ENCODE results near the gene ZBTB44. TPM values are rescaled to one million over a fixed set of nuclear protein-coding genes. Genes with fewer than 3 reads are reported as not detected.

ZBTB44 gene
- total RNA-seq, 1 donor from 2014 or later, result 70.7 TPM

- H3K9me3 ChIP-seq, result no peaks in the 10 kb centered on the region
- no peaks in the 10 kb centered on the region for H3K36me3 ChIP-seq
- no peaks in the 10 kb centered on the region for H3K4me1 ChIP-seq
- intact Hi-C loops (cut with DNase I), result no loop called here
- no peak overlapping the region for H3K27ac ChIP-seq
- H3K27me3 ChIP-seq, result no peaks in the 10 kb centered on the region
- TF ChIP-seq POLR2AphosphoS5 (IDR thresholded peaks at IDR 0.05; ENCODE audit: insufficient read depth in 1 of 2, low read depth in 1 of 2), result no peak
- no peak for TF ChIP-seq POLR2A (IDR thresholded peaks at IDR 0.05)
- no peak for TF ChIP-seq CTCF (IDR thresholded peaks at IDR 0.05)
- no peak overlapping the region for H3K4me3 ChIP-seq
- DNase-seq (ENCODE audit: extremely low spot score in 2 of 2), result no peak
These were observed 124.3 kb downstream of the ZBTB44 start for GRCh38 chr11:130190371-130190881.

GRCh38 chr11:130189492-130190210, 125.1 kb downstream of the ZBTB44 start:
- TF ChIP-seq POLR2A (IDR thresholded peaks at IDR 0.05), result no peak
- no peak for TF ChIP-seq POLR2AphosphoS5 (IDR thresholded peaks at IDR 0.05; ENCODE audit: insufficient read depth in 1 of 2, low read depth in 1 of 2)
- TF ChIP-seq CTCF (IDR thresholded peaks at IDR 0.05), result no peak
- DNase-seq (ENCODE audit: extremely low spot score in 2 of 2), result no peak
- H3K27me3 ChIP-seq, result no peaks in the 10 kb centered on the region
- intact Hi-C loops (cut with DNase I), result no loop called here
- no peak overlapping the region for H3K27ac ChIP-seq
- H3K4me1 ChIP-seq, result no peaks in the 10 kb centered on the region
- no peak overlapping the region for H3K4me3 ChIP-seq
- no peaks in the 10 kb centered on the region for H3K36me3 ChIP-seq
- H3K9me3 ChIP-seq, result no peaks in the 10 kb centered on the region

GRCh38 chr11:130188585-130189347, 126.0 kb downstream of the ZBTB44 start:
- Histone ChIP-seq H3K27ac (no peak overlapping the region), H3K9me3 (no peaks in the 10 kb centered on the region), H3K27me3 (no peaks in the 10 kb centered on the region), H3K4me1 (no peaks in the 10 kb centered on the region), H3K4me3 (no peak overlapping the region), H3K36me3 (no peaks in the 10 kb centered on the region)
- TF ChIP-seq POLR2AphosphoS5 (IDR thresholded peaks at IDR 0.05; ENCODE audit: insufficient read depth in 1 of 2, low read depth in 1 of 2) (no peak), POLR2A (IDR thresholded peaks at IDR 0.05) (no peak), CTCF (IDR thresholded peaks at IDR 0.05) (no peak)
- no peak for DNase-seq (ENCODE audit: extremely low spot score in 2 of 2)
- intact Hi-C loops (cut with DNase I), result no loop called here

GRCh38 chr11:130188047-130188446, 126.7 kb downstream of the ZBTB44 start:
- H3K4me1 ChIP-seq, result no peaks in the 10 kb centered on the region
- no peaks in the 10 kb centered on the region for H3K36me3 ChIP-seq
- no peak overlapping the region for H3K27ac ChIP-seq
- TF ChIP-seq POLR2AphosphoS5 (IDR thresholded peaks at IDR 0.05; ENCODE audit: insufficient read depth in 1 of 2, low read depth in 1 of 2), result no peak
- no peak for TF ChIP-seq POLR2A (IDR thresholded peaks at IDR 0.05)
- no peaks in the 10 kb centered on the region for H3K27me3 ChIP-seq
- intact Hi-C loops (cut with DNase I), result no loop called here
- DNase-seq (ENCODE audit: extremely low spot score in 2 of 2), result no peak
- no peaks in the 10 kb centered on the region for H3K9me3 ChIP-seq
- H3K4me3 ChIP-seq, result no peak overlapping the region

GRCh38 chr11:130187096-130187495, 127.6 kb downstream of the ZBTB44 start:
- Histone ChIP-seq H3K27ac (no peak overlapping the region), H3K9me3 (no peaks in the 10 kb centered on the region), H3K4me1 (peaks cover 4% of the 10 kb centered on the region), H3K36me3 (no peaks in the 10 kb centered on the region), H3K4me3 (no peak overlapping the region), H3K27me3 (no peaks in the 10 kb centered on the region)
- DNase-seq (ENCODE audit: extremely low spot score in 2 of 2), result no peak
- TF ChIP-seq CTCF (IDR thresholded peaks at IDR 0.05), result no peak
- TF ChIP-seq POLR2A (IDR thresholded peaks at IDR 0.05), result no peak
- intact Hi-C loops (cut with DNase I), result no loop called here
